ENCODE results near the gene ERCC6.

ERCC6 gene

GRCh38 chr10:49512121-49512809 is 26.7 kb downstream of the ERCC6 start:
- peak; percentile 23 for DNase-seq (ENCODE audit: low spot score)

- no peak for DNase-seq (ENCODE audit: low spot score)
Measured at GRCh38 chr10:49509771-49510303, 29.1 kb downstream of the ERCC6 start.

- DNase-seq (ENCODE audit: low spot score) = no peak
Measured at GRCh38 chr10:49508654-49509053, 30.3 kb downstream of the ERCC6 start.

DNA sequence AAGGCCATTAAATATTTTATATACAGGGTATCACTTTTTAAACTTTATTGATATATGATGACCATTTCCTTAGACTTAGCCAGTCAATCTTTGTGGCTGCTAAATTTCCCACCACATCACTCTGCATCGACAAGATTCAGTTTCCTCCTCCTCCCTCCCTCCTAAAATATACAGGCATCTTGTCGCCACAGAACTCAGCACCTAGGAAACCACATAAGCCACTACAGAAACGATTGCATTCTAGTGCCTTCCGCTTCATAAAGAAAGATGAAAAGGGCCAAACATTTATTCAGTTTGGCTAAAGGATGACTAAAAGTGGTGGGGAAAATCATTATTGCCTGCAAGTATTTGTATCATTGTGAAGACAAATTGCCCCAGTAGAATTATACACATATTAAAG is 30.7 kb downstream of the ERCC6 start:
- DNase-seq (ENCODE audit: low spot score) = no peak

DNA sequence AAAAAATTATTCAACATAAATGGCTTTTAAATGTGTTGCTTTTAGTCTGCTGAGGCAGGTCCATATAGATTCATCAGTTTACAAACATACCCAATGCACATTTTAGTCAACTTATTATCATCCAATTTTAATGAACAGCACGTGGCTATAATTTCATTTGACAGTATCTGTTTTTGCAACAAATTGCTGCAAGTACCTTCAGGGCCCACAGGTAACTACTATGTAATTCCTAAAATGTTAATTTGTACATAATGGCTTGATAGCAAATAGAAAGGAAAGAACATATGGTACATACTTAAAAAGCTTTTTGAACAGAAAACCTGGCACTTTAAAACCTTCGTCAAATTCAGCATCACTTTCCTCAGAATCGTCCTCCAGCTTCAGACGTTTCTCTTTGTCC is 33.3 kb downstream of the ERCC6 start:
- DNase-seq (ENCODE audit: low spot score) = no peak

- DNase-seq (ENCODE audit: low spot score) = no peak
Measured at GRCh38 chr10:49505076-49505475, 33.8 kb downstream of the ERCC6 start.

- DNase-seq (ENCODE audit: low spot score) = no peak
Measured at GRCh38 chr10:49504528-49504927, 34.4 kb downstream of the ERCC6 start.

- no peak for DNase-seq (ENCODE audit: low spot score)
Measured at GRCh38 chr10:49502358-49502757, 36.6 kb downstream of the ERCC6 start.

- no peak for DNase-seq (ENCODE audit: low spot score)
Measured at GRCh38 chr10:49500412-49500811, 38.5 kb downstream of the ERCC6 start.

DNA sequence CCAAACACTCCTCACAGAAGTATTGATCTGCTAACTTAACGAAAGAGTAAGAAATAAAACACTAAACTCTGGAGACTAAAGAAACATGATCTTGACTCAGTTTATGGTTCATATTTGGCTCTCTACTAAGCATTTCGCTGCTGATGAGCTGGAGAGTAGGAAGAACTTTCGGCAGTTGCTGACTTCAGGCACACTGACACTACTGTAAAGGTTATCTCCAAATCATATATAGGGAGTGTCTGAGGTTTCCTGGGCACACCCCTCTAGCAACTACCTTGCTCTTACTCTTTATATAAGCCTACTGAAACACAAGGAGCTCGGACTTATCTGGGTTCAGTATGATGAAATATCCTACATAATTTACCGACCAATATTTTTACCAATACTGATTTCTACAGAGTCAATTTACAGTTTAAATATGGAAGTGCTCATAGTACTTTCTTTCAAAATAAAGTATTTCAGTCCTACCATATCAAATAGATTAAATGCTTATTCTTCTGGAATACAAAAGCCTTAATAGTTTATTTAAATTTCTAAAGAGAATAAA is 39.5 kb downstream of the ERCC6 start:
- no peak for DNase-seq (ENCODE audit: low spot score)

DNA sequence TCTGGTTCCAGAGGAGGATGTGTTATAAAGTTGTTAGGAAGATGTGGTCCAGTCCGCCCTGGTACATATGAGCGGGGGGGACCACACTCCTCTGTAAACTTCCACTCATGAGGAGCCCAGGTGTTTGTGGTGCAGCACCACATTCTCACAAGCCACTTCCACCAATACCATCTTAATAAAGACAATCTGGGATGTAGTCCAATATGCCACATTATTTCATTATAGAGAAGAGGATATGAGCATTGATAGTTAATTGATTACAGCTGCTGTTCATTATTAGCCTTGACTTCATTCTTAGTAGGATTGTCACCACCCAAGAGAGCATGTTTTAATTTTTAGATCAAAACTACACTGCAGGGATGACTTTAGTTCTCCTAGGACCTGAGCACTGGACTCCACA is 40.5 kb downstream of the ERCC6 start:
- DNase-seq (ENCODE audit: low spot score) = no peak

DNA sequence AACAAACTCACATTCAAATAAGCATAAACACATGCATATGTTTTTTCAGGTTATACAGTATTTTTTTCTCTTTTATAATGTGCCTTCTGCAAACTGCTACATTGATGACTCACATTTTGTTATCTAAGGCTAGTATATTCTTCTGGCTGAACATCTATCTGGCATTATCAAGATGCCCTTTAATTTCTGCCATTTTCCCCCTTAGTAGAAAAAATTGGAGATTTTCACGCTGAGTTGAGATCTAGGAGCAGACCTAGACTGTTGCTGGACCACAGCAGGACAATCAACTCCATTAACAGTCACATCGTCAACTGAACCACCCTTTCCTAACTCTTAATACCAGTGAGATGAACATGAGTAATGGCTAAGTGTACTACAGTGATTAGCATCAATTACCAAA is 41.6 kb downstream of the ERCC6 start:
- no peak for DNase-seq (ENCODE audit: low spot score)

DNA sequence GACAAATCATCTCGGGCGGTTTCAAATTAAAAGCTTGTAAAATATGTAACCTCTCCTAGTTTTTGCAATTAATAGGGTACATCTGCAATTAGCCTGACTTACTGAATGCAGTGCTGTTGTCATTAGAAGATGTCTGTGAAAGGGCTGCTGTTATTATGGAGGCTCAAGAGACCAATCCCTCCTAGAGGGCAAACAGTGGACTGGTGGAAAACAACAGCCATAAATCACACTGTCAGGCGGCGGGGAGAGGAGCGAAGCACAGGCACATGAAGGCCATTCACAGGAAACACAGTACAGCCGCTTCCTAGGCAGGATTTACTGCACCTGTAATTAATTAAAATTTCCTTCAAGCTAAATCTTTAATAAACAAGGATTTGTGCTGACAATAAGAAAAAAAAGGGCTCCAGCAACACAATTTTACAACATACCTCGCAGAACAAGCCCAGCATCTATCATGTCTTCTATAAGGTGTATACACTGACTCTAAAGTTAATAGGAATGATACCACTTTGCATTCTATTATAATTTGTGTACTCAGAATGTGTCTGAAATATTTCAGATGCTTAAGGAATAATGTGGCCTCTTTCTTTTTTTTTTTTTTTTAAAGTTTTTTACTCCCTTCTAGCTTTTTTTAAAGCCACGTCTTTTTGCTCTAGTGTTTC is 50.7 kb downstream of the ERCC6 start:
- no peak for DNase-seq (ENCODE audit: low spot score)

GRCh38 chr10:49486738-49487137 is 52.2 kb downstream of the ERCC6 start:
- DNase-seq (ENCODE audit: low spot score) = no peak

GRCh38 chr10:49486009-49486408 is 52.9 kb downstream of the ERCC6 start:
- no peak for DNase-seq (ENCODE audit: low spot score)

- no peak for DNase-seq (ENCODE audit: low spot score)
Measured at GRCh38 chr10:49484486-49485235, 54.3 kb downstream of the ERCC6 start.

DNA sequence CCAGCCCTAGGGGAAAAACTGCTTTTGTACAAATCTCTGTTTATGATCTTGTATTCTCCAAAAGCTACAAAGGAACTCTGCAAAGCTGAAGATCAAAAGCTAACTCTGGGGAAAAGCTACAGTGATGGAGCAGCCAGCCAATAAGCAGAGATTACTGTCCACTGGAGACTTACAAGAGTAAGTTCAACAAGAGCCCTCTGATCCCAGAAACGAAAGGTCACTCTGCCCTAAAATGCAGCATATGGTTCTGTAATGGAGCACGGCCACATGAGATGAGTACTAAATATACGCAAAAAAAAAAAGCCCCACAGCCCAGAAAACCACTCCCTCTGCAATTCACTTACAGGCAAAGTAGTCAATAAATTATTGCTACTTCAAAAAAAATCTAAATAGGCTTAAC is 60.1 kb downstream of the ERCC6 start:
- DNase-seq (ENCODE audit: low spot score) = no peak

- no peak for DNase-seq (ENCODE audit: low spot score)
Measured at GRCh38 chr10:49474901-49475300, 64.0 kb downstream of the ERCC6 start.

GRCh38 chr10:49471532-49471931 is 67.4 kb downstream of the ERCC6 start:
- DNase-seq (ENCODE audit: low spot score) = no peak

DNA sequence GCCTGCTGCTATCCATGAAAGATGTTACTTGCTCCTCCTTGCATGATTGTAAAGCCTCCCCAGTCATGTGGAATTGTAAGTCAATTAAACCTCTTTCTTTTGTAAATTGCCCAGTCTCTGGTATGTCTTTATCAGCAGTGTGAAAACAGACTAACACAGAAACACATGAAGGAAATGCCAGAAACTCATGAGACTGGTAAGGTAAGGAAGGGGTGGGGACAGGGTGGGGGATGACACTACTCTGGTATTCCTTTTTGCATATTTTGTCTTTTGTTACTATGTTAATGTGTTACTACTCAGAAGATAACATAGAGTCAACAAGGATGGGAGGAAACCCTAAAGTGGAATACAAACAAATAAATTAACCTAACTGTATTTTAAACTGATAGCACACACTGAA is 73.2 kb downstream of the ERCC6 start:
- DNase-seq (ENCODE audit: low spot score) = no peak

Measured in germinal center (tissue), 1 donor.